ENCODE data around the gene GTPBP1.

GTPBP1 gene

GRCh38 chr22:38707984-38708383 is 2.2 kb downstream of the GTPBP1 start:
- Histone ChIP-seq H3K9me3 (ENCODE audit: low read length) (no peaks in the 10 kb centered on the region), H3K4me3 (ENCODE audit: low read length) (no peak overlapping the region), H3K36me3 (ENCODE audit: insufficient read depth, low read length) (peaks cover 19% of the 10 kb centered on the region), H2AFZ (ENCODE audit: low read depth, low read length) (no peak overlapping the region), H3K27me3 (ENCODE audit: insufficient read depth, low read length) (no peaks in the 10 kb centered on the region), H3K4me1 (ENCODE audit: insufficient read depth, low read length) (peaks cover 23% of the 10 kb centered on the region)

GRCh38 chr22:38709306-38709705 is 3.6 kb downstream of the GTPBP1 start:
- Histone ChIP-seq H3K27me3 (ENCODE audit: insufficient read depth, low read length) (no peaks in the 10 kb centered on the region), H2AFZ (ENCODE audit: low read depth, low read length) (no peak overlapping the region), H3K4me1 (ENCODE audit: insufficient read depth, low read length) (peaks cover 22% of the 10 kb centered on the region), H3K36me3 (ENCODE audit: insufficient read depth, low read length) (peaks cover 19% of the 10 kb centered on the region), H3K9me3 (ENCODE audit: low read length) (no peaks in the 10 kb centered on the region), H3K4me3 (ENCODE audit: low read length) (no peak overlapping the region)

- no peak overlapping the region for H2AFZ ChIP-seq (ENCODE audit: low read depth, low read length)
These were observed 4.6 kb downstream of the GTPBP1 start for GRCh38 chr22:38710351-38710750.

GRCh38 chr22:38710866-38711265 is 5.1 kb downstream of the GTPBP1 start:
- Histone ChIP-seq H2AFZ (ENCODE audit: low read depth, low read length) (no peak overlapping the region), H3K4me1 (ENCODE audit: insufficient read depth, low read length) (peaks cover 16% of the 10 kb centered on the region), H3K9me3 (ENCODE audit: low read length) (no peaks in the 10 kb centered on the region), H3K36me3 (ENCODE audit: insufficient read depth, low read length) (peaks cover 29% of the 10 kb centered on the region), H3K27me3 (ENCODE audit: insufficient read depth, low read length) (no peaks in the 10 kb centered on the region), H3K4me3 (ENCODE audit: low read length) (no peak overlapping the region)

More at GRCh38 chr22:38710351-38710750, 4.6 kb downstream of the GTPBP1 start:
- Histone ChIP-seq H3K27me3 (ENCODE audit: insufficient read depth, low read length) (no peaks in the 10 kb centered on the region), H3K4me3 (ENCODE audit: low read length) (no peak overlapping the region), H3K9me3 (ENCODE audit: low read length) (no peaks in the 10 kb centered on the region), H3K4me1 (ENCODE audit: insufficient read depth, low read length) (peaks cover 16% of the 10 kb centered on the region), H3K36me3 (ENCODE audit: insufficient read depth, low read length) (peaks cover 24% of the 10 kb centered on the region)

GRCh38 chr22:38712486-38713207 is 6.9 kb downstream of the GTPBP1 start:
- Histone ChIP-seq H3K4me3 (ENCODE audit: low read length) (no peak overlapping the region), H3K27me3 (ENCODE audit: insufficient read depth, low read length) (no peaks in the 10 kb centered on the region), H3K4me1 (ENCODE audit: insufficient read depth, low read length) (peaks cover 2% of the 10 kb centered on the region), H2AFZ (ENCODE audit: low read depth, low read length) (no peak overlapping the region), H3K9me3 (ENCODE audit: low read length) (no peaks in the 10 kb centered on the region), H3K36me3 (ENCODE audit: insufficient read depth, low read length) (peaks cover 47% of the 10 kb centered on the region)

DNA sequence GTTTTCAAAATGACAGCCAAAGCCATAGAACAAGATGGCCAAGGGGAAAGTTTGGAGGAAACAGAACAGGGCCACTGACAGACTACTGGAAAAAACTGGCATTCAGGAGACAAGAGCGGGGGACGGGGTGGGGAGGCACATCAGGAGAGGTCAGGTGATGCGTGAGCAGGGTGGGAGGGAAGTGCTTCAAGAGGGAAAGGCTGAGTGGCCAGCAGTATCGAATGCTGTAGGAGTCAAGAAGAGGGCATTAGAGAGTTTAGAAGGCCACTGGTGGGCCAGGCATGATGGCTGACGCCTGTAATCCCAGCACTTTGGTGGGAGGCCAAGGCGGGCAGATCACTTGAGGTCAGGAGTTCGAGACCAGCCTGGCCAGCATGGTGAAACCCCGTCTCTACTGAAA is 8.2 kb downstream of the GTPBP1 start:
- Histone ChIP-seq H2AFZ (ENCODE audit: low read depth, low read length) (no peak overlapping the region), H3K36me3 (ENCODE audit: insufficient read depth, low read length) (peaks cover 55% of the 10 kb centered on the region), H3K27me3 (ENCODE audit: insufficient read depth, low read length) (no peaks in the 10 kb centered on the region), H3K9me3 (ENCODE audit: low read length) (no peaks in the 10 kb centered on the region), H3K4me1 (ENCODE audit: insufficient read depth, low read length) (no peaks in the 10 kb centered on the region), H3K4me3 (ENCODE audit: low read length) (no peak overlapping the region)

DNA sequence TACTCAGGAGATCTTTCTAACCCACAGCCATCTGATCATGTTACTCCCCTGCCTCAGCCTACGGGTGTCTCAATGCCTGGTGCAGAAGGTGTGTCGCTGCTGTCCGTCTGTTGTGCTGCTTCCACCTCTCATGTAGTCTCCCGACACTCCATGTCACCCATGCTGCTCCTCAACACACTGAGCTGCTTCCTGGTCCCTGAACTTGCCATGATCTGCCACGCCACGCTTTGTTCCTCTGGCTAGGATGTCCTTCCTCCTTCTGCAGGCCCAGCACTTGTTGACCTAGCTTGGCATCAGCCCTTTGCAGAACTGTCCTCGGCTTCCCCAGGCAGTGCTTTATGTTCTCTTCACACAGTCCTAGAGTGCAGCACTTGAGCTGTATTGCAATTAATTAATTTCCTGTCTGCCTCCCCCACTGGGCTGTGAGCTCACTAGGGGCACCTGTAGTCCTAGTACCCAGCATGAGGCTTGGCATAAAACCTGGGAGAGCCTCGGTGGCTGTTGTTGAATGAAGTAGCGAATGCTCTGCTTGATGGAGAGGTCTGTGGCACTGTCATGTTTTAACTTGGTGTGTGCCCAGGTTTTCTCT is 9.5 kb downstream of the GTPBP1 start:
- Histone ChIP-seq H3K4me1 (ENCODE audit: insufficient read depth, low read length) (no peaks in the 10 kb centered on the region), H3K4me3 (ENCODE audit: low read length) (no peak overlapping the region), H2AFZ (ENCODE audit: low read depth, low read length) (no peak overlapping the region), H3K27me3 (ENCODE audit: insufficient read depth, low read length) (no peaks in the 10 kb centered on the region), H3K36me3 (ENCODE audit: insufficient read depth, low read length) (peaks cover 46% of the 10 kb centered on the region), H3K9me3 (ENCODE audit: low read length) (no peaks in the 10 kb centered on the region)

GRCh38 chr22:38715852-38716251 is 10.1 kb downstream of the GTPBP1 start:
- Histone ChIP-seq H3K9me3 (ENCODE audit: low read length) (no peaks in the 10 kb centered on the region), H2AFZ (ENCODE audit: low read depth, low read length) (no peak overlapping the region), H3K4me1 (ENCODE audit: insufficient read depth, low read length) (no peaks in the 10 kb centered on the region), H3K27me3 (ENCODE audit: insufficient read depth, low read length) (no peaks in the 10 kb centered on the region), H3K36me3 (ENCODE audit: insufficient read depth, low read length) (peaks cover 46% of the 10 kb centered on the region), H3K4me3 (ENCODE audit: low read length) (no peak overlapping the region)

GRCh38 chr22:38716271-38716670 is 10.5 kb downstream of the GTPBP1 start:
- Histone ChIP-seq H3K4me3 (ENCODE audit: low read length) (no peak overlapping the region), H2AFZ (ENCODE audit: low read depth, low read length) (no peak overlapping the region), H3K36me3 (ENCODE audit: insufficient read depth, low read length) (peaks cover 44% of the 10 kb centered on the region), H3K9me3 (ENCODE audit: low read length) (no peaks in the 10 kb centered on the region), H3K27me3 (ENCODE audit: insufficient read depth, low read length) (no peaks in the 10 kb centered on the region), H3K4me1 (ENCODE audit: insufficient read depth, low read length) (no peaks in the 10 kb centered on the region)

- no peaks in the 10 kb centered on the region for H3K27me3 ChIP-seq (ENCODE audit: insufficient read depth, low read length)
- no peak overlapping the region for H2AFZ ChIP-seq (ENCODE audit: low read depth, low read length)
- H3K36me3 ChIP-seq (ENCODE audit: insufficient read depth, low read length), result peaks cover 48% of the 10 kb centered on the region
- H3K4me3 ChIP-seq (ENCODE audit: low read length), result no peak overlapping the region
- H3K9me3 ChIP-seq (ENCODE audit: low read length), result no peaks in the 10 kb centered on the region
- H3K4me1 ChIP-seq (ENCODE audit: insufficient read depth, low read length), result no peaks in the 10 kb centered on the region
These were observed 11.1 kb downstream of the GTPBP1 start for GRCh38 chr22:38716826-38717225.

- H3K4me3 ChIP-seq (ENCODE audit: low read length), result no peak overlapping the region
- H3K4me1 ChIP-seq (ENCODE audit: insufficient read depth, low read length), result no peaks in the 10 kb centered on the region
- no peaks in the 10 kb centered on the region for H3K27me3 ChIP-seq (ENCODE audit: insufficient read depth, low read length)
- no peak overlapping the region for H2AFZ ChIP-seq (ENCODE audit: low read depth, low read length)
- H3K9me3 ChIP-seq (ENCODE audit: low read length), result no peaks in the 10 kb centered on the region
- peaks cover 51% of the 10 kb centered on the region for H3K36me3 ChIP-seq (ENCODE audit: insufficient read depth, low read length)
These were observed 11.5 kb downstream of the GTPBP1 start for GRCh38 chr22:38717244-38717643.

- Histone ChIP-seq H3K4me1 (ENCODE audit: insufficient read depth, low read length) (no peaks in the 10 kb centered on the region), H3K36me3 (ENCODE audit: insufficient read depth, low read length) (peaks cover 63% of the 10 kb centered on the region)
These were observed 12.7 kb downstream of the GTPBP1 start for GRCh38 chr22:38718414-38718813.

GRCh38 chr22:38719196-38719595 is 13.5 kb downstream of the GTPBP1 start:
- Histone ChIP-seq H3K36me3 (ENCODE audit: insufficient read depth, low read length) (peaks cover 71% of the 10 kb centered on the region), H3K4me3 (ENCODE audit: low read length) (no peak overlapping the region), H2AFZ (ENCODE audit: low read depth, low read length) (no peak overlapping the region)

More at GRCh38 chr22:38718414-38718813, 12.7 kb downstream of the GTPBP1 start:
- Histone ChIP-seq H2AFZ (ENCODE audit: low read depth, low read length) (no peak overlapping the region), H3K9me3 (ENCODE audit: low read length) (no peaks in the 10 kb centered on the region), H3K27me3 (ENCODE audit: insufficient read depth, low read length) (no peaks in the 10 kb centered on the region), H3K4me3 (ENCODE audit: low read length) (no peak overlapping the region)

More at GRCh38 chr22:38719196-38719595, 13.5 kb downstream of the GTPBP1 start:
- H3K4me1 ChIP-seq (ENCODE audit: insufficient read depth, low read length), result no peaks in the 10 kb centered on the region
- H3K27me3 ChIP-seq (ENCODE audit: insufficient read depth, low read length), result no peaks in the 10 kb centered on the region
- no peaks in the 10 kb centered on the region for H3K9me3 ChIP-seq (ENCODE audit: low read length)

Measured in neuron (in vitro differentiated cells).